OCI-LY3 (cell line): Measurements from ENCODE around the gene COL4A1.

Source experiments
- H2AFZ ChIP-seq: fragments of 200-600, 300-600 bp; shearing (Covaris generic); 2 replicates; pipeline ENCODE4 v1.6.0; 2014; ENCODE audit warnings: antibody characterized with exemption, low read depth, low read length
- H3K27ac ChIP-seq: fragments of 200-600, 300-600 bp; sonication (generic); 2 replicates; pipeline ENCODE4 v1.5.1; 2014; ENCODE audit warnings: mild to moderate bottlenecking, low read length, moderate library complexity, mixed read lengths
- H3K27me3 ChIP-seq: fragments of 200-600, 300-600 bp; sonication (generic); 2 replicates; pipeline ENCODE4 v1.6.1; 2014; ENCODE audit warnings: low read depth, low read length, mixed read lengths
- H3K36me3 ChIP-seq: fragments of 200-600, 300-600 bp; sonication (generic); replicated peaks from 2 replicates; pipeline ENCODE3; 2014; ENCODE audit warnings: low read depth, low read length, mixed read lengths
- H3K4me1 ChIP-seq: fragments of 300-600, 200-600 bp; sonication (generic); 2 replicates; pipeline ENCODE4 v1.6.1; 2014; ENCODE audit warnings: low read length, mixed read lengths
- H3K4me2 ChIP-seq: fragments of 200-600, 300-600 bp; sonication (generic); 2 replicates; pipeline ENCODE4 v1.6.1; 2014; ENCODE audit warnings: low read length, mixed read lengths
- H3K4me3 ChIP-seq: fragments of 300-600, 200-600 bp; sonication (generic); 2 replicates; pipeline ENCODE4 v1.5.1; 2014; ENCODE audit warnings: antibody characterized with exemption, mild to moderate bottlenecking, low read length, moderate library complexity
- H3K79me2 ChIP-seq: fragments of 300-600, 200-600 bp; shearing (Covaris generic); 2 replicates; pipeline ENCODE4 v1.6.1; 2014; ENCODE audit warnings: mild to moderate bottlenecking, low read length, mixed read lengths
- H3K9ac ChIP-seq: fragments of 300-600, 200-600 bp; shearing (Covaris generic); 2 replicates; pipeline ENCODE4 v1.6.0; 2014; ENCODE audit warnings: mild to moderate bottlenecking, low read length, moderate library complexity
- H3K9me3 ChIP-seq: fragments of 200-600, 300-600 bp; shearing (Covaris generic); 2 replicates; pipeline ENCODE4 v1.6.1; 2014; ENCODE audit warnings: low read length, mixed read lengths; ENCODE audit not compliant: insufficient read depth
- H4K20me1 ChIP-seq: fragments of 200-600, 300-600 bp; sonication (generic); 2 replicates; pipeline ENCODE4 v1.6.1; 2016; ENCODE audit warnings: low read length, mixed read lengths; ENCODE audit not compliant: insufficient read depth
- EZH2phosphoT487 ChIP-seq: fragments of 200-600 bp; shearing (Covaris generic); IDR thresholded peaks from 2 replicates; pipeline ENCODE4 v1.6.1; 2018; ENCODE audit warnings: antibody characterized with exemption, mixed run types, low read depth
- TF ChIP-seq, protein P1 (sequence below): fragments of 200-600, 300-600 bp; sonication (generic); IDR thresholded peaks from 2 replicates; pipeline ENCODE4 v1.5.1; 2014; ENCODE audit warnings: antibody characterized with exemption, low read length, low read depth

The COL4A1 gene

DNA sequence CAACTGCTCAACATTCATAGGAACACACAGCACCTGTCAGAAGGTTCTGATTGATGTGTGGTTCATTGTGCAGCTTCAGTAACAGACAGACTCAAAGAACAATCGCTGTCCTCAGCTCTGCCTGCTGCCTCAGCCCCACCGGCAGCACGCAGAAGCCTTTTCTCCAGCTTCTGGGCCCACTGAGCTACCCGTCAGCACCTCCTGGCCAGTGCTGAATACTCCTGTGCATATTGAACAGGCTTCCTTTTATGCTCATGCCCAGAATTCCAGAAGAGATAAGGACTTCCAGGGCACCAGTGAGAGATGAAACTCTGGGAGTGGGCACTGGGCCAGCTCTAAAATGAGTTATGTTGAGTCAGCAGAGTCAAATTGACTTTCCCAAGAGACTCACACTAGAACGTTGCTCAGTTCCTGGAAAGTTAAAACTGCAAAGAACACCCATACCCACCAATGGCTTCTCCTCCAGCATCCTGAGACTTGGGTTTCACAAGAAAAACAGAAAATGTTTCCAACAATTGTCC lies 119.3 kb downstream of the COL4A1 start:
- H4K20me1 ChIP-seq = no peaks in the 10 kb centered on the region
- no peaks in the 10 kb centered on the region for H3K36me3 ChIP-seq
- no peak overlapping the region for H3K27ac ChIP-seq
- H3K9ac ChIP-seq = no peak overlapping the region
- no peak overlapping the region for H3K4me2 ChIP-seq
- peaks cover 27% of the 10 kb centered on the region for H3K27me3 ChIP-seq
- no peaks in the 10 kb centered on the region for H3K9me3 ChIP-seq
- no peak overlapping the region for H3K4me3 ChIP-seq
- H3K79me2 ChIP-seq = no peaks in the 10 kb centered on the region
- no peak overlapping the region for H2AFZ ChIP-seq
- H3K4me1 ChIP-seq = no peaks in the 10 kb centered on the region
- TF ChIP-seq EZH2phosphoT487 = no peak
- TF ChIP-seq, protein P1, sequence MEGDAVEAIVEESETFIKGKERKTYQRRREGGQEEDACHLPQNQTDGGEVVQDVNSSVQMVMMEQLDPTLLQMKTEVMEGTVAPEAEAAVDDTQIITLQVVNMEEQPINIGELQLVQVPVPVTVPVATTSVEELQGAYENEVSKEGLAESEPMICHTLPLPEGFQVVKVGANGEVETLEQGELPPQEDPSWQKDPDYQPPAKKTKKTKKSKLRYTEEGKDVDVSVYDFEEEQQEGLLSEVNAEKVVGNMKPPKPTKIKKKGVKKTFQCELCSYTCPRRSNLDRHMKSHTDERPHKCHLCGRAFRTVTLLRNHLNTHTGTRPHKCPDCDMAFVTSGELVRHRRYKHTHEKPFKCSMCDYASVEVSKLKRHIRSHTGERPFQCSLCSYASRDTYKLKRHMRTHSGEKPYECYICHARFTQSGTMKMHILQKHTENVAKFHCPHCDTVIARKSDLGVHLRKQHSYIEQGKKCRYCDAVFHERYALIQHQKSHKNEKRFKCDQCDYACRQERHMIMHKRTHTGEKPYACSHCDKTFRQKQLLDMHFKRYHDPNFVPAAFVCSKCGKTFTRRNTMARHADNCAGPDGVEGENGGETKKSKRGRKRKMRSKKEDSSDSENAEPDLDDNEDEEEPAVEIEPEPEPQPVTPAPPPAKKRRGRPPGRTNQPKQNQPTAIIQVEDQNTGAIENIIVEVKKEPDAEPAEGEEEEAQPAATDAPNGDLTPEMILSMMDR = no peak

DNA sequence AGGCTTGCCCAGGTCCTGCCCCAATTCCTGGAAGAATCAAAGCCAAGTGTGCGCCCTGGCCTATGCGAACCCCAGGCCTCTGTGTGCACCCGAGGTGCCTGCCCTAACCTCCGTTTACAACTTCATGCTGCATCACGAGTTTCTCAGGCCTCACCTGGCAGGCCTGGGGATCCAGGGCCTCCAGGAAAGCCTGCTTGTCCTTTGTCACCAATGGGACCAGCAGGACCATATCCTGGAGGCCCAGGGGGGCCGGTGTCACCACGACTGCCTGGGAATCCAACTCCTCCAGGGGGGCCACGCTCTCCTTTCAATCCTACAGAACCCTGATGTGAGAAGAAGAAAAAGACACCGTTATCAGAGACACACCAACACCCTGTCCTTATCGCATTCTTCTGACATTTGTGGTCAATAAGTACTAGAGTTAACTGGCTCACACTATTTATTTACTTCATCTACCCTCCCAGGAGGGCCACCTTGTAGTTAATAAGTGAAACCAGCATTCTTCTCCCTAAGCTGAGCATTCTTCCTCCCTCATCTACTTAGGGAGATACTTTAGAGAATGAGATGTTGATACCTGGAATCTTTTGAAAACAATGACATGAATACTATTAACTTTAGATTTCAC lies 120.6 kb downstream of the COL4A1 start:
- no peak overlapping the region for H3K4me3 ChIP-seq
- TF ChIP-seq, protein P1 = no peak
- TF ChIP-seq EZH2phosphoT487 = no peak
- H4K20me1 ChIP-seq = no peaks in the 10 kb centered on the region
- no peaks in the 10 kb centered on the region for H3K36me3 ChIP-seq
- H3K9me3 ChIP-seq = no peaks in the 10 kb centered on the region
- no peak overlapping the region for H3K4me2 ChIP-seq
- no peaks in the 10 kb centered on the region for H3K4me1 ChIP-seq
- H3K79me2 ChIP-seq = no peaks in the 10 kb centered on the region
- H3K27ac ChIP-seq = no peak overlapping the region
- no peak overlapping the region for H3K9ac ChIP-seq
- peaks cover 14% of the 10 kb centered on the region for H3K27me3 ChIP-seq
- no peak overlapping the region for H2AFZ ChIP-seq

DNA sequence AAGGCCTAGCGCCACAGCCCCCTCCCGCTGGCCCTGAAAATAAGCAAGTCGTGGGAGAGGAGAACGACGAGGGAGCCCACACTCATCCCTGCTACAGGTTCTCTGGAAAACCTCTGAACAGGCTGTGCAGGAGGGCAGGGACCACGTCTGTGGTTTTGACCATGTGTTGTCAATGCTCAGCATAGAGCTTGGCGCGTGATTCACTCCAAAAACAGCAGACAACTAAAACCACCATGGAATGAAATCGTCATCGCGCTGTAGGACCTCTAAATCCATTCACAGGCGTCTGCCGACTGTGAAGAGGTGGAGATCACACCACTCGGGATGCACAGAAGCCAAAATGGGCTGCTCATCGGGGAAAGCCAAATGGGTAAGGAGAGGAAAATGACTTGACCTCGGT lies 121.3 kb downstream of the COL4A1 start:
- no peaks in the 10 kb centered on the region for H3K79me2 ChIP-seq
- no peak overlapping the region for H3K4me3 ChIP-seq
- no peak for TF ChIP-seq EZH2phosphoT487
- TF ChIP-seq, protein P1 = no peak
- H3K4me1 ChIP-seq = no peaks in the 10 kb centered on the region
- no peaks in the 10 kb centered on the region for H4K20me1 ChIP-seq
- H3K4me2 ChIP-seq = no peak overlapping the region
- H3K27ac ChIP-seq = no peak overlapping the region
- no peak overlapping the region for H2AFZ ChIP-seq
- H3K27me3 ChIP-seq = peaks cover 7% of the 10 kb centered on the region
- no peaks in the 10 kb centered on the region for H3K9me3 ChIP-seq
- no peak overlapping the region for H3K9ac ChIP-seq
- H3K36me3 ChIP-seq = no peaks in the 10 kb centered on the region

DNA sequence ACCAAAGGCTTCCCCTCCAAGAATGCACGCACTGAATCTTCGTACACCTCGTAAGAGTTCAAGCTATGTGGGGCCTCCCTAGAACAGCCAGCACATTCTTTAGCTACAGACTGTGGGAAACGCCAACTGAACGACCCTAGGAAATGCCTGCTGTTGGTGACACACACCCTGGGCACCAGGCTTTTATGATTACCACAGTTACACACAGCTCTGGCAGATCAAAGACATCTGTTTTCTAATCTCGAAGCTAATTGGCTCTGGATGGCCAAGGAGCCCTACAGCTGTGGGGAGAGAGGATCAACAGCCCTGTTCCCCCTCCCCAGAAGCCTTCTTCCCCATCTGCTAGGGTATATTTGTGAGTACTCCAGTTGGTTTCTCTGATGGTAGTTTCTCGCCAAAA lies 123.0 kb downstream of the COL4A1 start:
- no peak overlapping the region for H3K4me2 ChIP-seq
- H2AFZ ChIP-seq = no peak overlapping the region
- H3K27me3 ChIP-seq = peaks cover 3% of the 10 kb centered on the region; the same call in 1 of the 2 replicates
- H3K4me1 ChIP-seq = no peaks in the 10 kb centered on the region
- no peaks in the 10 kb centered on the region for H4K20me1 ChIP-seq
- H3K4me3 ChIP-seq = no peak overlapping the region
- H3K79me2 ChIP-seq = no peaks in the 10 kb centered on the region
- H3K36me3 ChIP-seq = no peaks in the 10 kb centered on the region
- H3K9me3 ChIP-seq = no peaks in the 10 kb centered on the region
- no peak overlapping the region for H3K9ac ChIP-seq
- no peak overlapping the region for H3K27ac ChIP-seq
- TF ChIP-seq EZH2phosphoT487 = no peak
- TF ChIP-seq, protein P1 = no peak
